SK-N-SH treated with all-trans-retinoic acid at 6 μM for 48 hours (cell line): Measurements from ENCODE around the gene PRX.

Experiments used
- ATAC-seq: fragments of 200-7000 bp; cut with Tn5 transposase; 3 replicates; pipeline ENCODE4 v1.9.1; 2020; ENCODE audit warnings: mild to moderate bottlenecking, moderate library complexity
- ARNTL ChIP-seq: fragments of 450-650 bp; formaldehyde crosslinking; IDR thresholded peaks from 2 replicates; pipeline ENCODE4 v1.5.0; 2020; ENCODE audit warnings: low read depth, mild to moderate bottlenecking, moderate library complexity, borderline replicate concordance
- BACH2 ChIP-seq: fragments of 250-450 bp; sonication (Bioruptor Pico); IDR thresholded peaks from 2 replicates; pipeline ENCODE4 v1.9.0; 2021; ENCODE audit warnings: mild to moderate bottlenecking, borderline replicate concordance
- CREB5 ChIP-seq: fragments of 250-450 bp; sonication (Bioruptor Pico); IDR thresholded peaks from 2 replicates; pipeline ENCODE4 v1.5.1; 2020; ENCODE audit warnings: low read depth, mild to moderate bottlenecking, moderate library complexity
- CSDC2 ChIP-seq: fragments of 250-450 bp; sonication (Bioruptor Pico); IDR thresholded peaks from 2 replicates; pipeline ENCODE4 v1.5.0; 2020; ENCODE audit warnings: mild to moderate bottlenecking, moderate library complexity
- CSRNP3 ChIP-seq: fragments of 250-450 bp; sonication (Bioruptor Pico); IDR thresholded peaks from 2 replicates; pipeline ENCODE4 v1.5.1; 2021; ENCODE audit warnings: mild to moderate bottlenecking, moderate library complexity
- ESRRG ChIP-seq: fragments of 250-450 bp; sonication (Bioruptor Pico); IDR thresholded peaks from 2 replicates; pipeline ENCODE4 v1.6.1; 2021; ENCODE audit warnings: mild to moderate bottlenecking
- GLIS3 ChIP-seq: fragments of 250-450 bp; sonication (Bioruptor Pico); IDR thresholded peaks from 2 replicates; pipeline ENCODE4 v1.5.0; 2020; ENCODE audit warnings: mild to moderate bottlenecking, moderate library complexity
- ISL1 ChIP-seq: fragments of 250-450 bp; sonication (Bioruptor Pico); IDR thresholded peaks from 2 replicates; pipeline ENCODE4 v2.1.2; 2022; ENCODE audit warnings: mild to moderate bottlenecking, moderate library complexity
- OSR1 ChIP-seq: fragments of 250-450 bp; sonication (Bioruptor Pico); IDR thresholded peaks from 2 replicates; pipeline ENCODE4 v1.8.0; 2022; ENCODE audit warnings: moderate library complexity, mild to moderate bottlenecking, inconsistent platforms
- PPARA ChIP-seq: fragments of 250-450 bp; sonication (Bioruptor Pico); IDR thresholded peaks from 2 replicates; pipeline ENCODE4 v1.5.0; 2020; ENCODE audit warnings: mild to moderate bottlenecking, borderline replicate concordance
- RARB ChIP-seq: fragments of 250-450 bp; sonication (Bioruptor Pico); IDR thresholded peaks from 2 replicates; pipeline ENCODE4 v1.8.0; 2021; ENCODE audit warnings: mild to moderate bottlenecking, moderate library complexity
- SNAI2 ChIP-seq: fragments of 250-450 bp; sonication (Bioruptor Pico); IDR thresholded peaks from 2 replicates; pipeline ENCODE4 v1.5.0; 2020; ENCODE audit warnings: mild to moderate bottlenecking, moderate library complexity
- TCF4 ChIP-seq: fragments of 250-450 bp; sonication (Bioruptor Pico); IDR thresholded peaks from 2 replicates; pipeline ENCODE4 v1.8.0; 2021; ENCODE audit warnings: mild to moderate bottlenecking, moderate library complexity, borderline replicate concordance
- TOX ChIP-seq: fragments of 250-450 bp; sonication (Bioruptor Pico); IDR thresholded peaks from 2 replicates; pipeline ENCODE4 v1.8.0; 2021; ENCODE audit warnings: mild to moderate bottlenecking, moderate library complexity, borderline replicate concordance
- TSHZ2 ChIP-seq: fragments of 250-450 bp; sonication (Bioruptor Pico); IDR thresholded peaks from 2 replicates; pipeline ENCODE4 v1.5.0; 2020; ENCODE audit warnings: mild to moderate bottlenecking, moderate library complexity
- ZC3H10 ChIP-seq: fragments of 250-450 bp; sonication (Bioruptor Pico); IDR thresholded peaks from 2 replicates; pipeline ENCODE4 v1.5.1; 2021; ENCODE audit warnings: mild to moderate bottlenecking, moderate library complexity
- ZFP30 ChIP-seq: fragments of 450-650 bp; formaldehyde crosslinking; IDR thresholded peaks from 2 replicates; pipeline ENCODE4 v1.5.0; 2022; ENCODE audit warnings: mild to moderate bottlenecking, moderate library complexity
- ZNF565 ChIP-seq: fragments of 450-650 bp; formaldehyde crosslinking; conservative IDR thresholded peaks from 2 replicates; pipeline ENCODE4 v1.5.0; 2020; ENCODE audit warnings: low read depth, mild to moderate bottlenecking, moderate library complexity
- ZNF70 ChIP-seq: fragments of 450-650 bp; formaldehyde crosslinking; IDR thresholded peaks from 2 replicates; pipeline ENCODE4 v1.5.0; 2020; ENCODE audit warnings: mild to moderate bottlenecking, moderate library complexity
- ZNF8 ChIP-seq: fragments of 450-650 bp; formaldehyde crosslinking; IDR thresholded peaks from 2 replicates; pipeline ENCODE4 v1.5.0; 2020; ENCODE audit warnings: mild to moderate bottlenecking, moderate library complexity
- TF ChIP-seq, protein P1 (sequence below): fragments of 250-450 bp; sonication (Bioruptor Pico); IDR thresholded peaks from 2 replicates; pipeline ENCODE4 v1.8.0; 2021; ENCODE audit warnings: low read depth, mild to moderate bottlenecking, moderate library complexity, borderline replicate concordance
- TF ChIP-seq, protein P2 (sequence below): fragments of 250-450 bp; sonication (Bioruptor Pico); IDR thresholded peaks from 2 replicates; pipeline ENCODE4 v1.8.0; 2020; ENCODE audit warnings: mild to moderate bottlenecking, moderate library complexity, borderline replicate concordance

Gene PRX

GRCh38 chr19:40378509-40378908 is 34.7 kb downstream of the PRX start:
- ATAC-seq: no peak
- TF ChIP-seq ESRRG (CRISPR knock-in tag): no peak
- no peak for TF ChIP-seq TOX (CRISPR knock-in tag)
- TF ChIP-seq ZNF70 (CRISPR knock-in tag): no peak
- no peak for TF ChIP-seq ZNF8 (CRISPR knock-in tag)
- no peak for TF ChIP-seq PPARA (CRISPR knock-in tag)
- no peak for TF ChIP-seq ISL1 (CRISPR knock-in tag)
- TF ChIP-seq RARB (CRISPR knock-in tag): no peak
- no peak for TF ChIP-seq CSDC2 (CRISPR knock-in tag)
- no peak for TF ChIP-seq OSR1 (CRISPR knock-in tag)
- TF ChIP-seq ARNTL: no peak
- TF ChIP-seq ZFP30 (CRISPR knock-in tag): no peak
- no peak for TF ChIP-seq BACH2 (CRISPR knock-in tag)
- no peak for TF ChIP-seq TCF4 (CRISPR knock-in tag)
- TF ChIP-seq SNAI2 (CRISPR knock-in tag): no peak
- TF ChIP-seq GLIS3 (CRISPR knock-in tag): no peak
- no peak for TF ChIP-seq CREB5 (CRISPR knock-in tag)
- TF ChIP-seq, protein P1, sequence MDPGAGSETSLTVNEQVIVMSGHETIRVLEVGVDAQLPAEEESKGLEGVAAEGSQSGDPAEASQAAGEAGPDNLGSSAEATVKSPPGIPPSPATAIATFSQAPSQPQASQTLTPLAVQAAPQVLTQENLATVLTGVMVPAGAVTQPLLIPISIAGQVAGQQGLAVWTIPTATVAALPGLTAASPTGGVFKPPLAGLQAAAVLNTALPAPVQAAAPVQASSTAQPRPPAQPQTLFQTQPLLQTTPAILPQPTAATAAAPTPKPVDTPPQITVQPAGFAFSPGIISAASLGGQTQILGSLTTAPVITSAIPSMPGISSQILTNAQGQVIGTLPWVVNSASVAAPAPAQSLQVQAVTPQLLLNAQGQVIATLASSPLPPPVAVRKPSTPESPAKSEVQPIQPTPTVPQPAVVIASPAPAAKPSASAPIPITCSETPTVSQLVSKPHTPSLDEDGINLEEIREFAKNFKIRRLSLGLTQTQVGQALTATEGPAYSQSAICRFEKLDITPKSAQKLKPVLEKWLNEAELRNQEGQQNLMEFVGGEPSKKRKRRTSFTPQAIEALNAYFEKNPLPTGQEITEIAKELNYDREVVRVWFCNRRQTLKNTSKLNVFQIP: no peak
- TF ChIP-seq TSHZ2 (CRISPR knock-in tag): no peak
- TF ChIP-seq, protein P2, sequence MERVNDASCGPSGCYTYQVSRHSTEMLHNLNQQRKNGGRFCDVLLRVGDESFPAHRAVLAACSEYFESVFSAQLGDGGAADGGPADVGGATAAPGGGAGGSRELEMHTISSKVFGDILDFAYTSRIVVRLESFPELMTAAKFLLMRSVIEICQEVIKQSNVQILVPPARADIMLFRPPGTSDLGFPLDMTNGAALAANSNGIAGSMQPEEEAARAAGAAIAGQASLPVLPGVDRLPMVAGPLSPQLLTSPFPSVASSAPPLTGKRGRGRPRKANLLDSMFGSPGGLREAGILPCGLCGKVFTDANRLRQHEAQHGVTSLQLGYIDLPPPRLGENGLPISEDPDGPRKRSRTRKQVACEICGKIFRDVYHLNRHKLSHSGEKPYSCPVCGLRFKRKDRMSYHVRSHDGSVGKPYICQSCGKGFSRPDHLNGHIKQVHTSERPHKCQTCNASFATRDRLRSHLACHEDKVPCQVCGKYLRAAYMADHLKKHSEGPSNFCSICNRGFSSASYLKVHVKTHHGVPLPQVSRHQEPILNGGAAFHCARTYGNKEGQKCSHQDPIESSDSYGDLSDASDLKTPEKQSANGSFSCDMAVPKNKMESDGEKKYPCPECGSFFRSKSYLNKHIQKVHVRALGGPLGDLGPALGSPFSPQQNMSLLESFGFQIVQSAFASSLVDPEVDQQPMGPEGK (CRISPR knock-in tag): no peak
- TF ChIP-seq, all 23 proteins: peak for 0

DNA sequence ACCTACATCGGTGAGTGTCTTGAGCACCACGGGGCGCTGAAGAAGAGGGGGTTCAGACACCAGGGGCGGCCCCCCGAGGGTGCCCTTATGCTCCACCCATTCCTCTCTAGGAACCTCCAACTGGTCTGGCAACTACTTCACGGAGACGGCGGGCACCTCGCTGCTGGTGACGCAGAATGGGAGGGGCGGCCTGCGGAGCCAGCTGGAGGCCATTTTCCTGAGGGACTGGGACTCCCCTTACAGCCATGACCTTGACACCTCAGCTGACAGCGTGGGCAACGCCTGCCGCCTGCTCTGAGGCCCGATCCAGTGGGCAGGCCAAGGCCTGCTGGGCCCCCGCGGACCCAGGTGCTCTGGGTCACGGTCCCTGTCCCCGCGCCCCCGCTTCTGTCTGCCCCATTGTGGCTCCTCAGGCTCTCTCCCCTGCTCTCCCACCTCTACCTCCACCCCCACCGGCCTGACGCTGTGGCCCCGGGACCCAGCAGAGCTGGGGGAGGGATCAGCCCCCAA is 35.2 kb downstream of the PRX start:
- TF ChIP-seq ZNF565 (CRISPR knock-in tag) (no peak), ZFP30 (CRISPR knock-in tag) (no peak), CSDC2 (CRISPR knock-in tag) (no peak), CSRNP3 (CRISPR knock-in tag) (no peak), TSHZ2 (CRISPR knock-in tag) (no peak), ZC3H10 (CRISPR knock-in tag) (no peak), GLIS3 (CRISPR knock-in tag) (no peak), CREB5 (CRISPR knock-in tag) (no peak), RARB (CRISPR knock-in tag) (no peak), ISL1 (CRISPR knock-in tag) (no peak), BACH2 (CRISPR knock-in tag) (no peak), ZNF70 (CRISPR knock-in tag) (no peak), ZNF8 (CRISPR knock-in tag) (no peak)
- TF ChIP-seq, protein P2 (CRISPR knock-in tag): no peak
- TF ChIP-seq, all 23 proteins: peak for 0
- ATAC-seq: no peak
